Activated effector memory CD4-positive, alpha-beta T cell treated with anti-CD3 and anti-CD28 coated beads, Interleukin-2, amount 50 U/mL, for 16 hours (primary cell): ENCODE results near the gene PRSS8.
"Not testable (repeated sequence)": the region's sequence is repeated elsewhere in the genome, so short reads cannot be mapped to it uniquely, and the experiment has no call there.

Experiments
- DNase-seq: peaks from one replicate; pipeline ENCODE4 v3.0.0-alpha.2; 2020

Gene PRSS8

DNA sequence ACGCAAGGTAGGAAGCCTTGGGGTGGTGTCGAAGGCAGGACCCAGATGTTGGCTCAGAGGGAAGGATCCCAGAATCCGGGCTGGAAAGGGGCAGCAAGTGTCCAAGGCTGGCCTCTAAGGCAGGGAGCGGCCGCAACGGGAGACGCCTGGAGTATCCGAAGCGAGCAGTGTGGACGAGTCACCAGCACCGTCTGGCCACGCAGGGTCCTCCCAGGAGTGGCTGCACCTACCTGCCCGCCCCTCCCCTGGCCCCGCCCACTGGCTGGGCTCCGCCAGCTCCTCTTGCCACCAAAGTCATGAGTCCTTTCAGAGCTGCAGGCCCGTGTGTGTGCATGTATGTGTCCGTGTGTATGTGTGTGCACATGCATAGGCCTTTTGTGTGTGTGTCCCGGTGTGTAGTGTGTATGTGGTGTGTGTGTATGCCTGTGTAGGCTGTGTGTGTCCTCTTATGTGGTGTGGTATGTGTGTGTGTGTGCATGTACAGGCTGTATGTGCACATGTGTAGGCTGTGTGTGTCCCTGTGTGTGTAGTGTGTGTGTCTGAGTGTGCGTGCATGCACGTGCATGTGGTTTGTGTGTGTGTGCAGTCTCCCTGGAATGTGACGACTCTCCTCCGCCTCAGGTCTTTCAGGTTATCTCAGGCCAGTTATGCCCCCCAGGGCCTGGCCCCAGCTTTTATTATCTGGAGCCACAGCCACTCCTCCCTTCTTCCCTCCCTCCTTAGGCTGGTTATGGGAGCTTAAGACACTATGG, at the start of gene PRSS8:
PRSS8 (minus strand) TSS at position 193 of the 752 bp plus-strand sequence. CDS start 229 bp downstream, outside the sequence.
- DNase-seq = no peak

DNA sequence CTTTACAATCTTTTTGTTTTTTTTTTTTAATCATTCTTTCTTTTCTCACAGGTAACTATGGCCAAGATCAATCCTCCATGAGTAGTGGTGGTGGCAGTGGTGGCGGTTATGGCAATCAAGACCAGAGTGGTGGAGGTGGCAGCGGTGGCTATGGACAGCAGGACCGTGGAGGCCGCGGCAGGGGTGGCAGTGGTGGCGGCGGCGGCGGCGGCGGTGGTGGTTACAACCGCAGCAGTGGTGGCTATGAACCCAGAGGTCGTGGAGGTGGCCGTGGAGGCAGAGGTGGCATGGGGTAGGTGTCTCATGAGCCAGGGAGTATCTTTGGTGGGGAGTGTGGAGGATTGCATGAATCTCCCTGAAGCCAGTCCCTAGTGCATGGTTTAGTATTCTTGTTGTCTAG, 49.4 kb upstream of the PRSS8 start:
- DNase-seq = no peak

DNA sequence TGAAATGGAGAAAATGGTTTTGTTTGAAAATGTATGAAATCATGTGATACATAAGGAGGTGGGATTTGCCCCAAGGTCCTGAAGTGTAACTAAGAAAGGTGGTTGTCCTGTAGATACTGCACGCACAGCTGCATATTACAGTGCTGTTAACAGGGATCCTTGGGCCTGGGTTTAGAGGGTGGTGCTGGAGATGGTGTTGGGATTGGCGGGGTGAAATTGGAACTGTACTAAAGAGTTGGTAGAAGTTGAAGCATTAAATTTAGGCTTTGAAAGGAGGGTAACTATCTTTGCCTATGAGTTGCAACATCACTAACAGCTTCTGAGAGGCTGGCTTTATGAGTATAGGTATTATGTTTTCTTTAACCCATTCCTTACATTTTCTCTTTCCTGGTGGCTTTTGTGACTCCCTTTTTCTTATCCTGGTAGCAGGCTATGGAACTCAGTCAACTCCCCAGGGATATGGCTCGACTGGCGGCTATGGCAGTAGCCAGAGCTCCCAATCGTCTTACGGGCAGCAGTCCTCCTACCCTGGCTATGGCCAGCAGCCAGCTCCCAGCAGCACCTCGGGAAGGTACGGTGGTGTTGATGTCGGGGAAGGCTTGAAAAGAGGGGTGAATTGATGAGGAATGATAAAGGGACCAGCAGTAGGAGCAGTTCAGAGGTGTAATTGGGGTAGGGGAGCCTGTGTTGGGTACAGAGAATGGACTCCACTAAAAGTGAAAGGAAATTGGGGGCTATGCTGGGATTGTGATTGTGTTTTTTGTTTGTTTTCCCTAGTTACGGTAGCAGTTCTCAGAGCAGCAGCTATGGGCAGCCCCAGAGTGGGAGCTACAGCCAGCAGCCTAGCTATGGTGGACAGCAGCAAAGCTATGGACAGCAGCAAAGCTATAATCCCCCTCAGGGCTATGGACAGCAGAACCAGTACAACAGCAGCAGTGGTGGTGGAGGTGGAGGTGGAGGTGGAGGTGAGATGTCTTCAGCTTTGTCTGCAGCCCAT, 48.2 kb upstream of the PRSS8 start:
- DNase-seq = no peak

DNA sequence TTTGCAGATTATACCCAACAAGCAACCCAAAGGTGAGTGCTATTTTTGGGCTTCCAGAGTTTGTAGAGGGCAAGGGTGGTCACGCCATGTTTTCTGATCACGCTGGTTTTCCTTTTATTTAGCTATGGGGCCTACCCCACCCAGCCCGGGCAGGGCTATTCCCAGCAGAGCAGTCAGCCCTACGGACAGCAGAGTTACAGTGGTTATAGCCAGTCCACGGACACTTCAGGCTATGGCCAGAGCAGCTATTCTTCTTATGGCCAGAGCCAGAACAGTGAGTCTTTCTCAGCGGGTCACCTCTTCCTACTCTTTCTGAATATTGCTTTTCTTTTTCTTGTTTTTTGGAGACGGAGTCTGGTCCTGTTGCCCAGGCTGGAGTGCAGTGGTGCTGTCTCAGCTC, 46.9 kb upstream of the PRSS8 start:
- no peak for DNase-seq

DNA sequence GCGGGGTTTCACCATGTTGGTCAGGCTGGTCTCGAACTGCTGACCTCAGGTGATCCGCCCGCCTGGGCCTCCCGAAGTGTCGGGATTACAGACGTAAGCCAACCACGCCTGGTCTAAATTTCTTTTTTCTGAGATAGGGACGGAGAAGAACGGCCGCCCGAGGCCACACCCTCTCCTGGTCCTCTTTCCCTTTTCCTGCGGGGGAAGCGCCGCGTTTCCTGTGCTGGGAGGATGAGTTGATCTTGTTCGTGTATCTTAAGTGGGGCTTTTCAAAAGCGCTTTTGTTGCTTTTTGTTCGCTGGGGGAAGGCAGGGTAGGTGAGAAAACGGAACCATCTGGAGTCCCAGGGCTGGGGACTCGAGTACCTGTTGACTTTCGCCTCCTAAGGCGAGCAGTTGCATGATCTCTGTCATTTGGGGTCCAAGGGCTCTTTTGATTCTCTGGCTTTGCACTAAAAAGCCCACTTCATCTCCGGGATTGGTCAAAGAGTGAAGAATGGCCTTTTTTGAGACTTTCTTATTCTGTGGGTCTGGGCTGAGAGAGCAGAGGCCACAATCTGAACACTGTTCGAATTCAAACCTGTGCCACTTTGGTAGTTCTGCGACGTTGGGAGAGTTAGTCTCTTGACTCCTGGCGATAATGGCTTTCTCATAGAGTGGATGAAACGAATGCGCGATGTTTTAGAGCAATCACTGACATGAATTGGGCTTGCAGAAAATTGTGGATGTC, 45.7 kb upstream of the PRSS8 start:
- peak; percentile 77 for DNase-seq

DNA sequence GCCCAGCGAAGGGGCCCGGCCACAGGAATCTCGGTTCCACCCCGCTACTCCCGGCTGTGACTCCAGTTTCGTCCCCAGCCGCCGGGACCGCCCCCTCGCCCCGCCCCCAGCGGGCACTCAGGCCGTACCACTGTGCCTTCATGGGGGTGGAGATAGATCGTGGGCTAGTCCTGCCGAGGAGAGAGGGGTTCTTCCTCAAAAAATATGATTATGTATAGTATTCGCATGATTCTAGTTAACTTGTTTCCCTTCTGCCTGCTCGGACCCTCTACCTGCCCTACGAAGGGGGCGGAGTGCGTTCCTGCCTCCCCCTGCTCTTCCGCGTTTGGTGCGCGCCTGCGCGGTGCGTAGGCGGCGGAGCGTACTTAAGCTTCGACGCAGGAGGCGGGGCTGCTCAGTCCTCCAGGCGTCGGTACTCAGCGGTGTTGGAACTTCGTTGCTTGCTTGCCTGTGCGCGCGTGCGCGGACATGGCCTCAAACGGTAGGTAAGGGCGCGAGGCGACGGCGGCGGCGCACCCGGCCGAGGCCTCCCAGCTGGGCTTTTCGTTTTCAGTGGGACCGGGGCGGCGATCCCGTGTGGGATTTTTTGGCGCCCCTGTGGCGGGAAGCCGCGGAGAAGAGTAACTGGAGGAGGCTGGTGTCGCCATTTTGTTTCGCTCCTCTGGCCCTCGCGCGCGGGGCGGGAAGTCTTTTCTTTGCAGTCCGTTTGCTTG, 44.4 kb upstream of the PRSS8 start, which contains the start of gene FUS:
FUS (plus strand) TSS at position 393 of the 713 bp plus-strand sequence; CDS start at position 469, 76 bp downstream.
- DNase-seq = peak; percentile 96

DNA sequence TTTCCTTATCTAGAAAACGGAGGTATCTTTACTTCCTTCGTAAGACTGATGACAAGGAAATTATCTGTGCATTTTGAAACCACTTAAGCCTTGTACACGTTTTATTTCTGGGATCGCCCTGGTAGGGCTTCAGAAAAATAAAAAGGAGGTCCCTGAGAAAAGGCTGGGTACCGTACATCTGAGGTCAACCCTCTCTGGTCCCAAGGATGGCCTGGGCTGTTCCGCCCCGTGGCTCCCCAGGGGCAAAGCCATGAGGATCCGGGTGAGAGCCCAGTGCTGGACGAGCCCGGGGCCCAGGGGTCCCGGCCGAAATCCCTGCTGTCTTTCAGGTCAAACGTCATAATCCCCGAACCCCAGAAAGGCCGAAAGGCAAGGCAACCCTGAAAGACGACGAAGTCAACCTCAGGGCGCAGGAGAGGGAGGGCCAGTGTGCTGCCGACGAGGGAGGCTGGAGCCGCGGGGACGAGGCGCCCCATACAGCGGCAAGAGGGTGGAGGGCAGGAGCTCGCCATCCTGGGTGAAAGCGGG, 43.8 kb upstream of the PRSS8 start:
- no peak for DNase-seq

DNA sequence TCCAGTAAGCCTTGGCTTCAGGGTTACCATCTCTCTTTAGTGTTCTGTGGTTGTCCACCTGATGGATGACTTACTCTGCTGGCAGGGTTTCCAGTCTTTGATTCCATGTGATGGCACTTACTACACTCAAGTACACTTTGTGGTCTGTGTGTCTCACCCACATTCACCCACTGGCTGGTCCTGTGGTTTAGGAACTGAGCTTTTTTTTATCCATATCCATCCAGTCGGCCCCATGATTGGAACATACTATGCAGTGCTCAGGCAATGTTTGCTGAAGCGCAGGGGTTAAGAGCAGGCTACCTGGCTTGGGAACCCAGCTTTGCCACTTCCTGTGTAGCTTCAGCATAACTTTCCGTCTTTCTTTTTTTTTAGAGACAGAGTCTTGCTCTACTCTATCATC, 41.6 kb upstream of the PRSS8 start:
- DNase-seq = peak; percentile 77

DNA sequence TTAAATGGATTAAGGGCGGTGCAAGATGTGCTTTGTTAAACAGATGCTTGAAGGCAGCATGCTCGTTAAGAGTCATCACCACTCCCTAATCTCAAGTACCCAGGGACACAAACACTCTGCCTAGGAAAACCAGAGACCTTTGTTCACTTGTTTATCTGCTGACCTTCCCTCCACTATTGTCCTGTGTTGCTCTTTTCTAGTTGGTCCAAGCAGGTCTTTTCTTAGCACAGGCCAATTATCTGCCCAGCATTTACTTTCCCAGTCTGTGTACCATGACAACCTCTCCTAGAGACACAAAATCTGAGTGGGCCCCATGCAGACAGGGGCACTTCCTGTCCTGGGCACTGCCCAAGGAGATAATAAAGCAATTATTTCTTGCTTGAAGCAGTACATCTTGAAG, 34.5 kb upstream of the PRSS8 start:
- DNase-seq = not testable (repeated sequence)

DNA sequence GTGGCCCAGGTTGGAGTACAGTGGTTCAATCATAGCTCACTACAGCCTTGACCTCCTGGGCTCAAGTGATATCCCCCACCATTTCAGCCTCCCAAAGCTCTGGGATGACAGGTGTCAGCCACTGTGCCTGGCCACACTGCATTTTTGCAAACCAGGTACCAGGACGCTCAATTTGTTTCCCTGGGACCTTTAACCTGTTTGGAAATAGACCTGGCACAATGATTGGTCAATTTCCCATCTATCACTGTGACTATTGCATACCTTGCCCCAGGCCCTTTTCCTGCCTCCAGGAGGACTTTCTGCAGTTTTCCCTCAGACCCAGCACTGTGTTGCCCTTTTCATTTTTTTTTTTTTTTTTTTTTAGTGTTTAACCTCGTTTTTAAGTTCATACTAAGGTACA, 33.3 kb upstream of the PRSS8 start:
- no peak for DNase-seq

DNA sequence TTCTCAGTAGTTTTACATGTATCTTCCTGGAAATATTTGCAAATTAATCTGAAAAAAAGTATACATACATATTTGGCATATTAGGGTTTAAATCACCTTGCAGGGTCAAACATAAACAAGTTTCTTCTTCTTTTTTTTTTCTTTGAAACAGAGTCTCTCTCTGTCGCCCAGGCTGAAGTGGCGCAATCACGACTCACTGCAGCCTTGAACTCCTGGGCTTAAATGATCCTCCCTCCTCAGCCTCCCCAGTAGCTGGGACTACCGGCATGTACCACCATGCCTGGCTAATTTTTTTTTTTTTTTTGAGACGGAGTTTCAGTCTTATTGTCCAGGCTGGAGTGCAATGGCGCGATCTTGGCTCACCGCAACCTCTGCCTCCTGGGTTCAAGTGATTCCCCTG, 31.8 kb upstream of the PRSS8 start:
- no peak for DNase-seq

DNA sequence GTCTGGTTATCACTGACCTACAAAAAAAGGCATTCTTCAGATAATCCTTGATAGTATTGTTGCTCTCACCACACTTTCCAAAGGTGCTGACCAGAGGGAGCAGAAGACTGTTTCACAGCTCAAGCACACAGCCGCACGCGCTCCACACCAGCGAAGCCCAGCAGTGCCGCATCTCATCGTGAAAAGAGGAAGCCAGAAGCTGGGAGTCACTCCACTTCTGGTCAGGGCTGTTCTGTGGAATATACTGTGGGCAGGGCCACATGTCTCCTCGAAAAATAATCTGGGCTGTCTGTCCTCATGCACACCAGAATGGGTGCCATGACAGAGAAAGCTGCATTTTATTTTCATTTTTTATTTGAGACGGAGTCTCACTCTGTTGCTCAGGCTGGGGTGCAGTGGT, 21.6 kb upstream of the PRSS8 start:
- no peak for DNase-seq

DNA sequence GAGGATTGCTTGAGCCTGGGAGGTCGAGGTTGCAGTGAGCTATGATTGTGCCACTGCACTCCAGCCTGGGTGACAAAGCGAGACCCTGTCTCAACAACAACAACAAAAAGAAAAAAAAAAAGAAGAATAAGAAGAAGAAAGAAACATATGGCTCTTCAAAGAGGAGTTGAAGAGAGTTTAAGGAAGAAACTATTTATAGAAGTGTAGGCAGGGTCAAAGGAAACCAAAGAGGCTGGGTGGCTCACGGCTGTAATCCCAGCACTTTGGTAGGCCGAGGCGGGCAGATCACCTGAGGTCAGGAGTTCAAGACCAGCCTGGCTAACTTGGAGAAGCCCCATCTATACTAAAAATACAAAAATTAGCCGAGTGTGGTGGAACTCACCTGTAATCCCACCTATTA, 15.4 kb upstream of the PRSS8 start:
- not testable (repeated sequence) for DNase-seq

DNA sequence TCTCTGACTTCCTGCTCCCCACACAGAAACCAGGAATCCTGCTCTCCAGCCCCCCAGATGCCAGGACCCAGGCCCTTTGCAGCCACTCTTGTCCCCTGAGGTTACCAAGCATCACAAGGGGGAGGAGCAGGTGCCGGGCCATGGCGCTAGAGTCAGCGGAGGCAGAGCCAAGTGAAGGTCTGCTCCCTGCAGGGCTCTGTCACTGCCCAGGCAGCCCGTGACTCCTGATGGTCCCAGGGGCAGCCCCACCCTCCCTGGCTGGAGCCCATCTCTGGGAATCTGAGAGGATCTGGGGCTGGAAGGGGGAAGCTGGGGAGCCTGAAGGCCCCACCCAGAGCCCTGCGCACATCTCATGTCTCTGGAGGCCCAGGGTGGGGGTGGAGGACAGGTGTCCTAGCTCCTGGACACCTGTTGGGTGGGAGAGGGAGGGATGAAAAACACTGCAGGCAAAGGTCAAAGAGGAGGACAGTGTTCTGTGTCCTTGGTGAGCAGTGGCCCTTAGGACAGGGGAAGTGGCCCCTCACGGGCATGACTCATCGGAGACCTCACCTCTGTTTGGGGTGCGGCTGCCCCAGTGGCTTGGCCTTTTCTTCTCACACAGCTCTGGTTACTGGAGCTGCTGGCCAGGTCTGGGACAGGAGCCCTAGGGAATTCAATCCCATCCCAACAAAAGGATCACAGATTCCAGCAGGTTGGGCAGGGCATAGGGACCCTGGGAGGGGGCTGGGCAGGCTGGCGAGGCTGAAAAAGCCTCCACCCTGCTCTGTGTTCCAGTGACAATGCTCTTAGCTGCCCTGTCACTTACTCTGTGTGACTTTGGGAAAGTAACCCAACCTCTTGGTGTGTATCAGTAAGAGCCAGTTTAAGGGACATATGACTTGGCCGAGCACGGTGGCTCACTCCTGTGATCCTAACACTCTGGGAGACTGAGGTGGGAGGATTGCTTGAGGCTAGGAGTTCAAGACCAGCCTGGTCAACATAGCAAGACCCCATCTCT, 14.7 kb upstream of the PRSS8 start, which contains the start of gene PRSS36:
PRSS36 (minus strand) TSS at position 173 of the 997 bp plus-strand sequence; CDS start at position 142, 31 bp downstream.
- DNase-seq = no peak

DNA sequence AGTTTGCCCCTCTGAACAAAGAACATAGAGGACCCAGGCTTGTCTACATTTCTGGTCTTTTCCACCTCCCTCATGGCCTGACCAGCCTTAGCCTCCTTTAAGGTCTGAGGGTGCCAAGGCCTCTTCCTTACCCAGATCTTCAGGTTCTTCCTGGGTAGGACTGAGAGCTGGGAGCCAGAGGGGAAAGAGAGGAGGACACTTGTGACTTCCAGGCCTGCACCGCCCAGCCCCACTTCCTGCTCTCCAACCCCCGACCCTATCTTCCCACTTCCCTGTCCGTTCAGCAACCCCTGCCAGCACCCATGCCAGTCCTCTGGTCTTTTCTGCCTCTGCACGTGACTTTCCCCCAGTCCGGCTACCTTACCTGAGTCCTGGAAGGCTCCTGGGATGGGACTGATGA, 13.8 kb upstream of the PRSS8 start:
- DNase-seq = no peak

DNA sequence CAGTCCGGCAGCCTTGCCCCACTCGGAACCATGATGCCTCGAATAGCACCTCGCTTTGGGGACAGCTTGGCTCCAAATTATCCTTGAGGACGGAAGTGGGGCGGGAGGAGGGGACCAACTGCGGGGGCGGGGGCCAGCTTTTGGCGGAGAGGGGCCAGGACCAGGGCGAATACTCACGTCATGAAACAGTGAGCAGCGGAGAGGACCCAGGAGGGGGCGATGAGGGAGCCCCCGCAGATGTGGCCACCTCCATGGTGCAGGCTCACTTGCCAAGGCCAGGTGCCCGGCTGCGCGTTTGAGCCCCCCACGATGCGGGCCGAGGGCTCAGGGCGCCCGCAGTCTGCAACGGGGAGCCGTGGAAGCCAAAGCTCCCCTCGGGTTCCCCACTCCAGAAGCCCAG, 13.4 kb upstream of the PRSS8 start:
- DNase-seq = no peak

DNA sequence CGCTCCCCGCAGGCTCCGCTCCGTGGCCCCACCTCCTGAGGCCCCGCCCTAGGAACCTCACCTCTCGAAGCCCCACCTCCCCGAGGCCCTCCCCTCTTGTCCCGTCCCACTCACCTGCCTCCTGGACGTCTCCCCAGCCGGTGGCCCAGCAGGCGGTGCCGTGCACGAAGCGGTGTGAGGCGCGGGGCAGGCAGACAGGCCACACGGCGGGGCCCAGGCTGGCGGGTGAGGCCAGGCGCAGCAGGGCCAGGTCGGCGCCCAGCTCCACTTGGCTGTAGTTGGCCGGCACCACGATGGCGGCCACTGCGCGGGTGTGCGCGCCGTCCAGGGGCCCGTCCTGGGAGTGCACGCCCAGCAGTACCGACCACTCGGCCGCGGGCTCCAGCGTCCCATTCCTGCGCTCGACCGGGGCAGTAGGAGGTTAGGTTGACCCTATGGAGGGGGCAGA, 12.8 kb upstream of the PRSS8 start:
- DNase-seq = no peak

DNA sequence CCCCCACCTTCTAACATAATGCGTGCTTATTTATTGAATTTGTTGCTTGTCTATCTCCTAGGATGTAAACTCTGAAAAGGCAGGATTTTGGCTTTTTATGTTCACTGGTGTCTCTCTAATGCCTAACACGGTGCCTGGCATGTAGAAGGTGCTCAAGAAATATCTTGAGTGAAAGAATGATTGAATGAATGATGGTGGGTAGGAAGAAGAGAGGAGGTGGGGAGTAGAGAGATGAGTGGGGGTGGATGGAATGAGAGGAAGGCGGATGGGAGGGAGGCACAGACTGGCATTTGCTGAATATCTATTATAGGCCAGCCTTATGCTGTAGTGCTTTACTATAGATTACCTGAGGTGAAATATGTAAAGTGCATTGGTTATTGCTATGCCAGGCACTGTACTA, 12.0 kb upstream of the PRSS8 start:
- DNase-seq = no peak

DNA sequence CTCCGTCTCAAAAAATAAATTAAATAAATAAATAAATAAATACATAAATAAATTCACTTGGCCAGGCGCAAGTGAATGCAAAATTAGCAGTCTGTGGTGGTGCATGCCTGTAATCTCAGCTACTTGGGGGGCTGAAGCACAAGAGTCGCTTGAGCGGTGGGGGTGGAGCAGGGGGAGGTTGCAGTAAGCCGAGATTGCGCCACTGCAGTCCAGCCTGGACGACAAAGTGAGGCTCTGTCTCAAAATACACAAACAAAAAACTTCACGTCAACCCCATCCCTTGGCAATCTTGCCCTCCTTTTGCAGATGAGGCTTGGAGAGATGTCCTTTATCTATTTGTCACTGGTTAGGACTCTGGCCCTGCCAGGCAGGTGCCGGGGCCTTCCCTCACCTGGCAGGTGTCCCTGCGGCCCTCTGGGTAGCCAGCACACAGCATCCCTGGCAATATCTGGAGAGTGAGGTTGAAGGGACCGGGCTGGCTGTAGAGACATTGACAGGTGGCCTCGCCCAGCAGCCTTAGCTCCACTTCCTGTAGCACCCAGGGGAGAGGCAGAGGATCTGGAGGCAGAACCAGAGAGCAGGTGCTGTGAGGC, 10.0 kb upstream of the PRSS8 start:
- DNase-seq = no peak

DNA sequence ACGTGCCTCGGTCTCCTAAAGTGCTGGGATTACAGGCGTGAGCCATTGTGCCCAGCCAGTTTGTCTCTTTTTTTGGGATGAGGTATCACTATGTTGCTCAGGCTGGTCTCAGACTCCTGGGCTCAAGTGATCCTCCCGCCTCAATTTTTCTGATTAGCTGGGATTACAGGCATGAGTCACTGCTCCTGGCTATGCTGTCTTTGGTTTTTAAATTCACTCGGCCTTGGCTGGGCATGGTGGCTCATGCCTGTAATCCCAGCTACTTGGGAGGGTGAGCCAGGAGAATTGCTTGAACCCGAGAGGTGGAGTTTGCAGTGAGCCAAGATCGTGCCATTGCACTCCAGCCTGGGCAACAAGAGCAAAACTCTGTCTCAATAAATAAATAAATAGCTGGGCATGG, 8.9 kb upstream of the PRSS8 start:
- not testable (repeated sequence) for DNase-seq
